Measurements from ENCODE around the gene HMG20B.

GRCh38 chr19:3625996-3626472 is 53.3 kb downstream of the HMG20B start:
- TF ChIP-seq CREB1 (IDR thresholded peaks at IDR 0.05; ENCODE audit: low read depth) (no peak), TAF1 (IDR thresholded peaks at IDR 0.05; ENCODE audit: low read depth) (no peak), USF1 (IDR thresholded peaks at IDR 0.05) (no peak), EP300 (IDR thresholded peaks at IDR 0.05; ENCODE audit: borderline replicate concordance) (no peak), MAX (IDR thresholded peaks at IDR 0.05) (no peak), REST (IDR thresholded peaks at IDR 0.05; ENCODE audit: low read depth) (no peak), NFIC (IDR thresholded peaks at IDR 0.05) (no peak), TEAD4 (IDR thresholded peaks at IDR 0.05) (no peak), RAD21 (IDR thresholded peaks at IDR 0.05; ENCODE audit: low read depth) (no peak), CEBPB (IDR thresholded peaks at IDR 0.05) (no peak), TCF12 (IDR thresholded peaks at IDR 0.05; ENCODE audit: low read depth) (no peak)
